Measurements from ENCODE around the gene TMX2. TPM values are rescaled to one million over a fixed set of nuclear protein-coding genes. Genes with fewer than 3 reads are reported as not detected.

Gene TMX2
- total RNA-seq, 1 donor from 2014 or later, result 51.0 TPM

DNA sequence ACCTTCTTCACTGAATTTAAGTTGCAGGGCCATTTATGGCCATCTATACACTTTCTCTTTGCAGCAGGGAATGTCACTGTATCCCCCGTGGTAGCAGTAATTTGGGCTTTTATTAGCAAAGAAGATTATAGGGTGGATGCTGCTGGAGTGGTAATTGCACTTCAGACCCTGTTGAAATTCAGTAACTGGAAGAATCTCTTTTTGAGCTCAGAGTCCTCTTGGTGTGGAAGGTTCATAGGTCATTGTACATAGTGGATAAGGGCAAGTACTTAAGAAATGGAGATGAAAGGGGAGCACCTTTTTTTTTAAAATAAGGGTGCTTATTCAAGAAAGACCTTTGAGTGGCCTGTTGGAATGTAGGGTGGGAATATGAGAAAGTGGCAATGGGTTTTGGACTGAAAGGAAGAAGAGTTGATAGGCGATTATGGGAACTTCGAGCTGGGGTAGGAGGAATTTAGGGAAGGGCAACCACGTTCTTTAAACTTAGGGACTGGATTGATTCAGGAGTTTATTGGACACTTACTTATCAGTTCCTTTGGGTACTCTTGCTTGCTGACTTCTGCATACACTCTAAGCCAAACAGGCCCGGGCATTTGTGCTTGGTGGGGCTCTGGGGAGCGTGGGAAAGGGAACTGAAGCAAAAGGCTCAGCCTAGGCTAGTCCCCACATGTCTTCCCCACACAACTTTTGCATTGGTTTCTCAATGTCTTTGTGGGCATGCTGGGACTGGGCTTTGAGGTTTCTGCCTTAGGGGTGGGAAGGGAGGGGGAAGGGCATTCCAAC is 75.7 kb downstream of the TMX2 start:
- peaks cover 58% of the 10 kb centered on the region for H3K4me1 Mint-ChIP-seq (ENCODE audit: unreplicated experiment)
- peaks cover 22% of the 10 kb centered on the region for H3K36me3 Mint-ChIP-seq (ENCODE audit: low read depth, unreplicated experiment)
- DNase-seq (ENCODE audit: low spot score), result no peak

DNA sequence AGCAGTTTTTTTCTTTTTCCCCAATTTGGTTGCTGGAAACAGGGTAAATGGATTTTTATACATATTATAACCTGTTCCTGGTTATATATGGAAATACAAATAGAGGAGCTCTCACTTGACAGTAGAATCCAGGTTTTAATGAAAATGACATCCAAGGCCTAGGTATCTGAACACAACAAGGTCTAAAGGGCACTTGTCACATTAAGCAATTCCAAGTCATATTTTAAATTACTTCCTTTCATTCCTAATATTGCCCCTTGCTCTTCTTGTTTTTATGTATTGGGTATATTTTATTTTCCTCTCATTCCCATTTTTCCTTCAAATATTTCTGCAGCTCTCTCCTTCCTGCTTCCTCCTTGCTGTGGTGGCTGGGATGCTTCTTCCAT is 76.3 kb downstream of the TMX2 start:
- no peak for DNase-seq (ENCODE audit: low spot score)
- Mint-ChIP-seq H3K27ac (ENCODE audit: unreplicated experiment) (peak overlapping the region; percentile 64), H3K9me3 (ENCODE audit: unreplicated experiment) (no peaks in the 10 kb centered on the region), H3K36me3 (ENCODE audit: low read depth, unreplicated experiment) (peaks cover 28% of the 10 kb centered on the region), H3K4me1 (ENCODE audit: unreplicated experiment) (peaks cover 64% of the 10 kb centered on the region), H3K27me3 (ENCODE audit: unreplicated experiment) (peaks cover 5% of the 10 kb centered on the region), H3K4me3 (ENCODE audit: unreplicated experiment) (no peak overlapping the region)
- TF ChIP-seq, protein P1, sequence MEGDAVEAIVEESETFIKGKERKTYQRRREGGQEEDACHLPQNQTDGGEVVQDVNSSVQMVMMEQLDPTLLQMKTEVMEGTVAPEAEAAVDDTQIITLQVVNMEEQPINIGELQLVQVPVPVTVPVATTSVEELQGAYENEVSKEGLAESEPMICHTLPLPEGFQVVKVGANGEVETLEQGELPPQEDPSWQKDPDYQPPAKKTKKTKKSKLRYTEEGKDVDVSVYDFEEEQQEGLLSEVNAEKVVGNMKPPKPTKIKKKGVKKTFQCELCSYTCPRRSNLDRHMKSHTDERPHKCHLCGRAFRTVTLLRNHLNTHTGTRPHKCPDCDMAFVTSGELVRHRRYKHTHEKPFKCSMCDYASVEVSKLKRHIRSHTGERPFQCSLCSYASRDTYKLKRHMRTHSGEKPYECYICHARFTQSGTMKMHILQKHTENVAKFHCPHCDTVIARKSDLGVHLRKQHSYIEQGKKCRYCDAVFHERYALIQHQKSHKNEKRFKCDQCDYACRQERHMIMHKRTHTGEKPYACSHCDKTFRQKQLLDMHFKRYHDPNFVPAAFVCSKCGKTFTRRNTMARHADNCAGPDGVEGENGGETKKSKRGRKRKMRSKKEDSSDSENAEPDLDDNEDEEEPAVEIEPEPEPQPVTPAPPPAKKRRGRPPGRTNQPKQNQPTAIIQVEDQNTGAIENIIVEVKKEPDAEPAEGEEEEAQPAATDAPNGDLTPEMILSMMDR (IDR thresholded peaks at IDR 0.05; ENCODE audit: unreplicated experiment), result no peak

More for the DNA sequence above, 75.7 kb downstream of the TMX2 start:
- H3K27ac Mint-ChIP-seq (ENCODE audit: unreplicated experiment), result peak overlapping the region; percentile 4
- peaks cover 6% of the 10 kb centered on the region for H3K27me3 Mint-ChIP-seq (ENCODE audit: unreplicated experiment)
- H3K4me3 Mint-ChIP-seq (ENCODE audit: unreplicated experiment), result no peak overlapping the region
- TF ChIP-seq, protein P1 (IDR thresholded peaks at IDR 0.05; ENCODE audit: unreplicated experiment), result no peak
- H3K9me3 Mint-ChIP-seq (ENCODE audit: unreplicated experiment), result no peaks in the 10 kb centered on the region

Other genes starting within 250 kb of the TMX2 start
- 10.4 TPM for gene SLC43A1, start 196.9 kb upstream of the TMX2 start, total RNA-seq (ENCODE audit: unreplicated experiment)
- gene TIMM10, start 181.8 kb upstream of the TMX2 start, total RNA-seq (ENCODE audit: unreplicated experiment), result 60.2 TPM
- 45.2 TPM for gene SMTNL1, start 175.0 kb upstream of the TMX2 start, total RNA-seq (ENCODE audit: unreplicated experiment)
- gene UBE2L6, start 144.9 kb upstream of the TMX2 start, total RNA-seq (ENCODE audit: unreplicated experiment), result 56.2 TPM
- gene SERPING1, start 114.9 kb upstream of the TMX2 start, total RNA-seq (ENCODE audit: unreplicated experiment), result 347 TPM
- not detected for gene YPEL4, start 62.7 kb upstream of the TMX2 start, total RNA-seq (ENCODE audit: unreplicated experiment)
- gene CLP1, start 54.8 kb upstream of the TMX2 start, total RNA-seq (ENCODE audit: unreplicated experiment), result 31.1 TPM
- 78.3 TPM for gene ZDHHC5, start 44.5 kb upstream of the TMX2 start, total RNA-seq (ENCODE audit: unreplicated experiment)
- 20.5 TPM for gene MED19, start 378 bp upstream of the TMX2 start, total RNA-seq (ENCODE audit: unreplicated experiment)
- gene SELENOH, start 28.9 kb downstream of the TMX2 start, total RNA-seq (ENCODE audit: unreplicated experiment), result 210 TPM
- not detected for gene BTBD18, start 39.2 kb downstream of the TMX2 start, total RNA-seq (ENCODE audit: unreplicated experiment)
- gene CTNND1, start 49.2 kb downstream of the TMX2 start, total RNA-seq (ENCODE audit: unreplicated experiment), result 350 TPM

Data from endothelial cell (in vitro differentiated cells).